IMR-90 (cell line): Measurements from ENCODE around the gene PPM1L. TPM values are rescaled to one million over a fixed set of nuclear protein-coding genes. Genes with fewer than 3 reads are reported as not detected.

Experiments
- ATAC-seq: fragments of 200-7000 bp; cut with Tn5 transposase; 2 replicates; pipeline ENCODE4 v1.9.1; 2020; ENCODE audit warnings: low read depth, mild to moderate bottlenecking, moderate library complexity
- BruUV-seq: library from RNA; stranded (reverse); fragments of 400-500 nt; replicated peaks from 2 replicates; lab custom pipeline; 2021; lab: Mats Ljungman, UMichigan
- CTCF ChIA-PET: fragments of 300-600 bp; formaldehyde crosslinking; extraction: SDS; loops from one replicate; lab custom pipeline; 2021; ENCODE audit warnings: antibody characterized with exemption; lab: Yijun Ruan, JAX
- POLR2A ChIA-PET: fragments of 300-600 bp; sonication (Branson Sonifier 250); formaldehyde crosslinking; loops from one replicate; lab custom pipeline; 2022; ENCODE audit warnings: antibody characterized with exemption; ENCODE audit not compliant: unreplicated experiment; lab: Charles Lee
- DNase-seq: peaks from one replicate; pipeline ENCODE4 v3.0.0; 2013
- H2AFZ ChIP-seq: replicated peaks from 2 replicates; pipeline ENCODE3; 2013; ENCODE audit warnings: low read length, mild to moderate bottlenecking; ENCODE audit not compliant: poor library complexity
- H2AK5ac ChIP-seq: 2 replicates; pipeline ENCODE4 v1.6.1; 2013; ENCODE audit warnings: low read depth, low read length, inconsistent platforms
- H2AK9ac ChIP-seq: replicated peaks from 2 replicates; pipeline ENCODE3; 2013; ENCODE audit warnings: mild to moderate bottlenecking, low read depth, low read length, moderate library complexity; ENCODE audit not compliant: poor library complexity
- H2BK120ac ChIP-seq: 2 replicates; pipeline ENCODE4 v1.6.1; 2013; ENCODE audit warnings: low read depth, low read length, inconsistent platforms
- H2BK15ac ChIP-seq: 3 replicates; pipeline ENCODE4 v1.6.1; 2013; ENCODE audit warnings: low read depth, low read length, inconsistent platforms
- H2BK20ac ChIP-seq: 2 replicates; pipeline ENCODE4 v1.6.1; 2013; ENCODE audit warnings: low read depth, mild to moderate bottlenecking, inconsistent platforms, low read length, moderate library complexity
- H2BK5ac ChIP-seq: 2 replicates; pipeline ENCODE4 v1.6.1; 2013; ENCODE audit warnings: mild to moderate bottlenecking, low read depth, low read length, inconsistent platforms; ENCODE audit not compliant: poor library complexity, severe bottlenecking
- H3K14ac ChIP-seq: replicated peaks from 2 replicates; pipeline ENCODE4 v1.6.1; 2013; ENCODE audit warnings: low read depth, low read length, inconsistent platforms
- H3K18ac ChIP-seq: 2 replicates; pipeline ENCODE4 v1.6.1; 2013; ENCODE audit warnings: low read depth, low read length, control low read depth
- H3K23ac ChIP-seq: 2 replicates; pipeline ENCODE4 v1.6.1; 2013; ENCODE audit warnings: low read depth, low read length, inconsistent platforms
- H3K27ac ChIP-seq: 2 replicates; pipeline ENCODE4 v1.5.1; 2013; ENCODE audit warnings: mild to moderate bottlenecking, control low read depth, low read length; ENCODE audit not compliant: insufficient read depth
- H3K27me3 ChIP-seq: 2 replicates; pipeline ENCODE4 v1.6.1; 2013; ENCODE audit warnings: low read length; ENCODE audit not compliant: control insufficient read depth, insufficient read depth
- H3K36me3 ChIP-seq: 2 replicates; pipeline ENCODE4 v1.6.1; 2013; ENCODE audit warnings: low read length, mixed read lengths; ENCODE audit not compliant: control insufficient read depth, insufficient read depth
- H3K4ac ChIP-seq: 2 replicates; pipeline ENCODE4 v1.6.1; 2013; ENCODE audit warnings: low read depth, low read length, inconsistent platforms
- H3K4me1 ChIP-seq: 2 replicates; pipeline ENCODE4 v1.6.1; 2013; ENCODE audit warnings: low read length, mixed read lengths; ENCODE audit not compliant: control insufficient read depth, insufficient read depth
- H3K4me2 ChIP-seq: 2 replicates; pipeline ENCODE4 v1.6.1; 2013; ENCODE audit warnings: low read depth, mild to moderate bottlenecking, control low read depth, low read length, moderate library complexity
- H3K4me3 ChIP-seq: 2 replicates; pipeline ENCODE4 v1.5.1; 2013; ENCODE audit warnings: low read depth, mild to moderate bottlenecking, control low read depth, low read length, moderate library complexity; ENCODE audit not compliant: insufficient read depth
- H3K56ac ChIP-seq: 2 replicates; pipeline ENCODE4 v1.6.1; 2013; ENCODE audit warnings: low read length, inconsistent platforms; ENCODE audit not compliant: insufficient read depth; ENCODE audit errors: extremely low read depth
- H3K79me1 ChIP-seq, 2 experiments: 2 replicates each; pipeline ENCODE4 v1.6.1; 2013; ENCODE audit warnings: low read length in 2 of 2, inconsistent platforms in 1 of 2, low read depth in 1 of 2
- H3K9ac ChIP-seq: 2 replicates; pipeline ENCODE4 v1.6.1; 2013; ENCODE audit warnings: low read depth, low read length, control low read depth
- H3K9me1 ChIP-seq: 2 replicates; pipeline ENCODE4 v1.6.1; 2013; ENCODE audit warnings: low read length, inconsistent platforms; ENCODE audit not compliant: insufficient read depth
- H3K9me3 ChIP-seq: 2 replicates; pipeline ENCODE4 v1.6.1; 2013; ENCODE audit warnings: low read length; ENCODE audit not compliant: control insufficient read depth, insufficient read depth
- H4K20me1 ChIP-seq: 2 replicates; pipeline ENCODE4 v1.6.1; 2013; ENCODE audit warnings: low read length, inconsistent platforms; ENCODE audit not compliant: insufficient read depth
- H4K5ac ChIP-seq: 2 replicates; pipeline ENCODE4 v1.6.1; 2013; ENCODE audit warnings: mild to moderate bottlenecking, low read depth, low read length, control low read depth
- H4K8ac ChIP-seq, 2 experiments: 2 replicates each; pipeline ENCODE4 v1.6.1; 2013; ENCODE audit warnings: low read depth in 2 of 2, low read length in 2 of 2, control low read depth in 1 of 2, inconsistent platforms in 1 of 2
- H4K91ac ChIP-seq: 2 replicates; pipeline ENCODE4 v1.6.1; 2013; ENCODE audit warnings: low read depth, low read length, inconsistent platforms; ENCODE audit not compliant: insufficient read depth
- BHLHE40 ChIP-seq: fragments of 150-350 bp; IDR thresholded peaks from 2 replicates; pipeline ENCODE4 v1.6.1; 2016; ENCODE audit warnings: mild to moderate bottlenecking, low read depth, low read length
- CEBPB ChIP-seq: IDR thresholded peaks from 2 replicates; pipeline ENCODE4 v1.6.1; 2012; ENCODE audit warnings: low read depth, low read length, improper control_type of control experiment
- CHD1 ChIP-seq: IDR thresholded peaks from 2 replicates; pipeline ENCODE4 v1.6.1; 2012; ENCODE audit warnings: low read depth, low read length, improper control_type of control experiment
- CTCF ChIP-seq: conservative IDR thresholded peaks from 2 replicates; pipeline ENCODE4 v1.5.1; 2012; ENCODE audit warnings: mild to moderate bottlenecking, low read depth, low read length, improper control_type of control experiment
- ELK1 ChIP-seq: fragments of 150-350 bp; IDR thresholded peaks from 2 replicates; pipeline ENCODE4 v1.6.1; 2016; ENCODE audit warnings: low read depth, mild to moderate bottlenecking, low read length, moderate library complexity, borderline replicate concordance
- FOS ChIP-seq: fragments of 150-350 bp; IDR thresholded peaks from 2 replicates; pipeline ENCODE4 v1.6.1; 2016; ENCODE audit warnings: low read depth, low read length
- MAZ ChIP-seq: IDR thresholded peaks from 2 replicates; pipeline ENCODE4 v1.6.1; 2012; ENCODE audit warnings: low read depth, mild to moderate bottlenecking, low read length, improper control_type of control experiment, moderate library complexity, borderline replicate concordance
- MXI1 ChIP-seq: IDR thresholded peaks from 2 replicates; pipeline ENCODE4 v1.6.1; 2012; ENCODE audit warnings: low read depth, mild to moderate bottlenecking, low read length, moderate library complexity, borderline replicate concordance
- NFE2L2 ChIP-seq: fragments of 150-350 bp; IDR thresholded peaks from 2 replicates; pipeline ENCODE4 v1.6.1; 2016; ENCODE audit warnings: low read depth, mild to moderate bottlenecking, low read length
- RCOR1 ChIP-seq: IDR thresholded peaks from 2 replicates; pipeline ENCODE4 v1.6.1; 2012; ENCODE audit warnings: mild to moderate bottlenecking, low read length, improper control_type of control experiment; ENCODE audit not compliant: insufficient replicate concordance
- SMC3 ChIP-seq: fragments of 150-350 bp; IDR thresholded peaks from 2 replicates; pipeline ENCODE4 v1.6.1; 2016; ENCODE audit warnings: low read depth, mild to moderate bottlenecking, antibody characterized with exemption, low read length, moderate library complexity
- WGBS, 2 experiments: methylation state at CpG; one replicate each; pipeline versions ENCODE4 v1.1.5 to v1.1.7; 2013; ENCODE audit warnings: missing lambda C conversion rate in 2 of 2; ENCODE audit not compliant: insufficient read length in 1 of 2; ENCODE audit errors: extremely low coverage in 2 of 2; 5-methylcytosine and 5-hydroxymethylcytosine counted together
- dilution Hi-C: fragments of 300-500 bp; cut with HindIII; formaldehyde crosslinking; loops from one replicate; pipeline ENCODE4 v1.14.3; 2018; ENCODE audit warnings: low sequenced_read_pairs; ENCODE audit not compliant: unreplicated experiment
- in situ Hi-C: fragments of 300-500 bp; cut with MboI; formaldehyde crosslinking; loops from 3 replicates; pipeline ENCODE4 v1.14.3; 2019; ENCODE audit warnings: low sequenced_read_pairs, inconsistent platforms, mixed read lengths
- intact Hi-C: fragments of 100-400 bp; cut with micrococcal nuclease; formaldehyde crosslinking; loops from 2 replicates; pipeline ENCODE4 v1.10.0; 2022
- polyA plus RNA-seq, 3 experiments: library from polyadenylated mRNA; depleted of rRNA; stranded (reverse); fragments of >200 nt; gene quantifications; 2 replicates each; pipeline ENCODE4 v1.2.3, GENCODE V29; 2012; ENCODE audit warnings: low replicate concordance in 1 of 3
- total RNA-seq: library from RNA; depleted of rRNA; stranded (reverse); fragments of >200 nt; gene quantifications from 2 replicates; pipeline ENCODE4 v1.2.3, GENCODE V29; 2012

Gene PPM1L
- total and polyA plus RNA-seq, 2 of the 4 experiments (the other 2 are of a cell fraction) = 0.14 to 0.18 TPM

- H3K9me3 ChIP-seq = no peaks in the 10 kb centered on the region
- no CpG with 5 or more reads among the region's 3 CpGs for WGBS, 2 experiments
- no peak overlapping the region for H3K4me2 ChIP-seq
- no peak for DNase-seq
- H4K8ac ChIP-seq = no peak overlapping the region
- no peak for ATAC-seq
- no peaks in the 10 kb centered on the region for H3K79me1 ChIP-seq
- no peak overlapping the region for H3K4me3 ChIP-seq
- no peak overlapping the region for H2AK5ac ChIP-seq
- H3K36me3 ChIP-seq = no peaks in the 10 kb centered on the region
- H3K14ac ChIP-seq = no peak overlapping the region
- no peak overlapping the region for H2BK20ac ChIP-seq
- H3K18ac ChIP-seq = no peak overlapping the region
- no peak overlapping the region for H2AFZ ChIP-seq
- H3K9me1 ChIP-seq = no peaks in the 10 kb centered on the region
- no peak overlapping the region for H3K4ac ChIP-seq
- CTCF ChIA-PET = no interaction called here
- H2AK9ac ChIP-seq = no peak overlapping the region
- H3K56ac ChIP-seq = no peak overlapping the region
- no peak overlapping the region for H2BK5ac ChIP-seq
- no TSS peak for BruUV-seq
- H2BK15ac ChIP-seq = no peak overlapping the region
- H4K5ac ChIP-seq = no peak overlapping the region
- intact Hi-C loops = no loop called here
- dilution Hi-C loops = no loop called here
- no peaks in the 10 kb centered on the region for H4K20me1 ChIP-seq
- TF ChIP-seq CEBPB (no peak), RCOR1 (no peak), SMC3 (no peak), CHD1 (no peak), NFE2L2 (no peak), MXI1 (no peak), BHLHE40 (no peak), FOS (no peak), CTCF (no peak), ELK1 (no peak), MAZ (no peak)
- in situ Hi-C loops = no loop called here
- no peaks in the 10 kb centered on the region for H3K4me1 ChIP-seq
- no peaks in the 10 kb centered on the region for H3K27me3 ChIP-seq
- no peak overlapping the region for H3K23ac ChIP-seq
- POLR2A ChIA-PET = no interaction called here
- H2BK120ac ChIP-seq = no peak overlapping the region
- no peak overlapping the region for H4K91ac ChIP-seq
- no peak overlapping the region for H3K9ac ChIP-seq
- H3K27ac ChIP-seq = no peak overlapping the region
Observed at GRCh38 chr3:161050935-161051334, 294.9 kb downstream of the PPM1L start.
